Sigmoid colon (tissue), 7 donors: ENCODE data around the gene CIDEA. TPM values are rescaled to one million over a fixed set of nuclear protein-coding genes. Genes with fewer than 3 reads are reported as not detected.
A peak's percentile ranks its signal among the peaks of the same experiment; 100 is the strongest.

Experiments used
- DNase-seq: peaks from one replicate; pipeline ENCODE4 v3.0.0-alpha.2; 2019
- H3K27ac ChIP-seq, 4 donors: fragments of 200-600 bp; sonication (generic); one replicate each; pipeline ENCODE4 v1.5.1; 2016 to 2019; ENCODE audit warnings: mild to moderate bottlenecking in 1 of 4
- H3K27me3 ChIP-seq, 3 donors: fragments of 200-600 bp; sonication (generic); one replicate each; pipeline ENCODE4 v1.5.1; 2019; ENCODE audit warnings: mild to moderate bottlenecking in 1 of 3
- H3K36me3 ChIP-seq, 4 donors: fragments of 200-600 bp; sonication (generic); one replicate each; pipeline ENCODE4 v1.5.1; 2016 to 2019
- H3K4me1 ChIP-seq, 4 donors: fragments of 200-600 bp; sonication (generic); one replicate each; pipeline ENCODE4 v1.5.1; 2017 to 2019
- H3K4me3 ChIP-seq, 4 donors: fragments of 200-600 bp; sonication (generic); one replicate each; pipeline ENCODE4 v1.5.1; 2017 to 2019; ENCODE audit warnings: mild to moderate bottlenecking in 2 of 4, moderate library complexity in 1 of 4
- H3K9me3 ChIP-seq, 4 donors: fragments of 200-600 bp in 3 of 4; sonication (generic) in 3 of 4; one replicate each; pipeline versions ENCODE4 v1.5.1 to v1.6.1; 2013 to 2019
- CTCF ChIP-seq, 4 experiments: fragments of 450-650 bp in 3 of 4; fragments of 200-600 bp in 1 of 4; IDR thresholded peaks; one replicate each; pipeline ENCODE4 v1.5.1; 2016 to 2019; ENCODE audit warnings: antibody characterized with exemption in 4 of 4, mild to moderate bottlenecking in 3 of 4, moderate library complexity in 2 of 4
- EP300 ChIP-seq, 4 donors: sonication (generic); formaldehyde crosslinking; IDR thresholded peaks; one replicate each; pipeline ENCODE4 v1.6.1; 2017; ENCODE audit warnings: antibody characterized with exemption in 4 of 4
- POLR2A ChIP-seq, 2 donors: fragments of 450-650 bp; IDR thresholded peaks; one replicate each; pipeline ENCODE4 v1.6.1; 2016; ENCODE audit warnings: antibody characterized with exemption in 2 of 2, mild to moderate bottlenecking in 2 of 2, moderate library complexity in 2 of 2
- POLR2AphosphoS5 ChIP-seq, 4 donors: sonication (generic); formaldehyde crosslinking; IDR thresholded peaks; one replicate each; pipeline ENCODE4 v1.6.1; 2017; ENCODE audit warnings: antibody characterized with exemption in 4 of 4
- WGBS, 2 donors: extraction: QIAGEN DNeasy Blood & Tissue Kit; methylation state at CpG; one replicate each; pipeline ENCODE4 v1.1.7; 2013; 5-methylcytosine and 5-hydroxymethylcytosine counted together
- intact Hi-C: fragments of 100-400 bp; cut with DNase I; formaldehyde crosslinking; loops from one replicate; pipeline ENCODE4 v1.15.1; 2023
- polyA plus RNA-seq, 3 donors: library from polyadenylated mRNA; stranded (reverse); fragments of 200-250 nt; gene quantifications; one replicate each; pipeline ENCODE4 v1.2.3, GENCODE V29; 2013
- total RNA-seq, 4 donors: library from RNA; depleted of rRNA; stranded (reverse); fragments of >200 nt; gene quantifications; one replicate each; pipeline ENCODE4 v1.1.0, GENCODE V29; 2016
- donor health status: healthy with polysubstance abuse.
- donor health status: Bipolar disorder and iron deficiency.
- donor health status: healthy.

CIDEA gene
- total and polyA plus RNA-seq, 7 donors, result 4.2 to 17.8 TPM; not detected in 5

GRCh38 chr18:12278215-12278671 is 24.1 kb downstream of the CIDEA start:
- H3K4me1 ChIP-seq, result peaks cover 0 to 58% (median 52%) of the 10 kb centered on the region in 4 donors
- TF ChIP-seq POLR2A (IDR thresholded peaks at IDR 0.05) (no peak), CTCF (IDR thresholded peaks at IDR 0.05) (no peak), POLR2AphosphoS5 (IDR thresholded peaks at IDR 0.05) (no peak), EP300 (IDR thresholded peaks at IDR 0.05) (no peak)
- no peak for DNase-seq
- H3K4me3 ChIP-seq, result peak overlapping the region; percentile 42 to 56 (median 50)
- no peaks in the 10 kb centered on the region for H3K36me3 ChIP-seq
- H3K9me3 ChIP-seq, result no peaks in the 10 kb centered on the region
- 42 to 59% methylated on average over 7 of the region's 7 CpGs for WGBS, 2 donors
- no peaks in the 10 kb centered on the region for H3K27me3 ChIP-seq
- intact Hi-C loops, result loop anchor here (2.0 to 10.0 kb wide), 4 partner anchors 99 to 423 kb away; partner anchors contain the start of genes AFG3L2, CHMP1B and SPIRE1
- H3K27ac ChIP-seq, result peak overlapping the region; percentile 92 to 99 (median 96)

GRCh38 chr18:12278741-12279682 is 24.9 kb downstream of the CIDEA start:
- H3K4me1 ChIP-seq, result peaks cover 0 to 58% (median 52%) of the 10 kb centered on the region in 4 donors
- DNase-seq, result peak; percentile 98
- H3K9me3 ChIP-seq, result no peaks in the 10 kb centered on the region
- TF ChIP-seq CTCF (IDR thresholded peaks at IDR 0.05) (peak in 3 of 4 experiments; percentile 7 to 20 (median 17)), EP300 (IDR thresholded peaks at IDR 0.05) (peak in 3 of 4 donors; percentile 49 to 93 (median 67)), POLR2AphosphoS5 (IDR thresholded peaks at IDR 0.05) (peak; percentile 91 to 96 (median 94)), POLR2A (IDR thresholded peaks at IDR 0.05) (peak; percentile 80 to 87)
- H3K36me3 ChIP-seq, result no peaks in the 10 kb centered on the region
- H3K4me3 ChIP-seq, result peak overlapping the region; percentile 42 to 56 (median 50)
- peak overlapping the region; percentile 92 to 99 (median 96) for H3K27ac ChIP-seq
- H3K27me3 ChIP-seq, result no peaks in the 10 kb centered on the region
- WGBS, 2 donors, result 66 to 76% methylated on average over 30 of the region's 30 CpGs
- intact Hi-C loops, result loop anchor here (1.0 to 10.0 kb wide), 5 partner anchors 28 to 424 kb away; partner anchors contain the start of genes AFG3L2, CHMP1B and SPIRE1

GRCh38 chr18:12279781-12280531 is 25.8 kb downstream of the CIDEA start:
- peak overlapping the region; percentile 34 to 56 (median 50) for H3K4me3 ChIP-seq
- 85 to 90% methylated on average over 16 of the region's 16 CpGs for WGBS, 2 donors
- intact Hi-C loops, result loop anchor here (1.0 to 10.0 kb wide), 5 partner anchors 27 to 425 kb away; partner anchors contain the start of genes AFG3L2, CHMP1B and SPIRE1

More at GRCh38 chr18:12279781-12280531, 25.8 kb downstream of the CIDEA start:
- Histone ChIP-seq H3K27ac (peak overlapping the region; percentile 92 to 99 (median 96)), H3K27me3 (no peaks in the 10 kb centered on the region), H3K4me1 (peaks cover 0 to 58% (median 52%) of the 10 kb centered on the region in 4 donors), H3K36me3 (no peaks in the 10 kb centered on the region), H3K9me3 (no peaks in the 10 kb centered on the region)
- DNase-seq, result peak; percentile 84
- no peak for TF ChIP-seq CTCF (IDR thresholded peaks at IDR 0.05)
- TF ChIP-seq POLR2AphosphoS5 (IDR thresholded peaks at IDR 0.05), result peak; percentile 44 to 87 (median 77)
- TF ChIP-seq POLR2A (IDR thresholded peaks at IDR 0.05), result no peak
- TF ChIP-seq EP300 (IDR thresholded peaks at IDR 0.05), result peak in 2 of 4 donors; percentile 79 to 87
